GM18867 (cell line): ENCODE measurements around the gene RANGAP1.
A peak's percentile ranks its signal among the peaks of the same experiment; 100 is the strongest.

Experiments
- ATAC-seq: cut with Tn5 transposase; IDR thresholded peaks from one replicate; pipeline ENCODE4 v1.9.1; 2021; ENCODE audit warnings: mild to moderate bottlenecking, moderate library complexity; ENCODE audit not compliant: unreplicated experiment

RANGAP1 gene

GRCh38 chr22:41204066-41204465, 81.9 kb downstream of the RANGAP1 start:
- ATAC-seq: no peak

DNA sequence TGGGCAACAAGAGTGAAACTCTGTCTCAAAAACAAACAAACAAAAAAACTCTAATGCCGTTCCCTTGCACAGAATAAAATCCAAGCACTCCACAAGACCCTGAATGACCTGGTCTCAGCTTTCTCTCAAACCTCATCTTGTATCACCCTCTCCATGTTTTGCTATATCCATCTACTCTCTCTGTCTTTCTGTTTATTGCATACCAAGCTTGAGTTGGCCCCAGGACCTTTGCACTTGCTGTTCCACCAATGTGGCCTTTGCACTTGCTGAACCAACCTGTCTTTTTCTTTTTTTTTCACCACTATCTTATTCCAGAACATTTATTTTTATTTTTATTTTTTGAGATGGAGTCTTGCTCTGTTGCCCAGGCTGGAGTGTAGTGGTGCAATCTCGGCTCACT, 82.9 kb downstream of the RANGAP1 start:
- ATAC-seq: no peak

- no peak for ATAC-seq
Observed at GRCh38 chr22:41201141-41201540, 84.8 kb downstream of the RANGAP1 start.

DNA sequence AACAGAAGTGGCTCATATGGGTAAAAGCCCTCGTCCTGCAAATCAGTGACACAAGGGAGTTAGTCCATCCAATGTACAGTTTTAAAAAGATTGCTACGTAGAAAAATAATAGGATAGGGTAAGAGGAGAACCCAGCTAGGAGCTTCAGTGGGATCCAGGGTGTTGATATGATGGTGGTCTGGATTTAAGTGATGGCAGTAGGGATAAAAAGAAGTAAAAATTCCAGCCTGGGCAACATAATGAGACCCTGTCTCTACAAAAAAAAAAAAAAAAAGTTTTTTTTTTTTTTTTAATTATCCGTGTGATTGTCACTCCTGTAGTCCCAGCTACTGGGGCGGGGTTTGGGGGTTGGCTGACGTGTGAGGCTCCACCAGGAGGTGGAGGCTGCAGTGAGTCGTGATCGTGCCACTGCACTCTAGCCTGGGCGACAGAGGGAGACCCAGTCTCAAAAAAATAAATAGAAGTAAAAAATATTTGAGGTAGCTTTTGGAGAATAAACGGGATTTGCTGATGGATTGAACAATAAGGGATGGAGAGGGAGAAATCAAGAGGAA, 87.9 kb downstream of the RANGAP1 start:
- no peak for ATAC-seq

DNA sequence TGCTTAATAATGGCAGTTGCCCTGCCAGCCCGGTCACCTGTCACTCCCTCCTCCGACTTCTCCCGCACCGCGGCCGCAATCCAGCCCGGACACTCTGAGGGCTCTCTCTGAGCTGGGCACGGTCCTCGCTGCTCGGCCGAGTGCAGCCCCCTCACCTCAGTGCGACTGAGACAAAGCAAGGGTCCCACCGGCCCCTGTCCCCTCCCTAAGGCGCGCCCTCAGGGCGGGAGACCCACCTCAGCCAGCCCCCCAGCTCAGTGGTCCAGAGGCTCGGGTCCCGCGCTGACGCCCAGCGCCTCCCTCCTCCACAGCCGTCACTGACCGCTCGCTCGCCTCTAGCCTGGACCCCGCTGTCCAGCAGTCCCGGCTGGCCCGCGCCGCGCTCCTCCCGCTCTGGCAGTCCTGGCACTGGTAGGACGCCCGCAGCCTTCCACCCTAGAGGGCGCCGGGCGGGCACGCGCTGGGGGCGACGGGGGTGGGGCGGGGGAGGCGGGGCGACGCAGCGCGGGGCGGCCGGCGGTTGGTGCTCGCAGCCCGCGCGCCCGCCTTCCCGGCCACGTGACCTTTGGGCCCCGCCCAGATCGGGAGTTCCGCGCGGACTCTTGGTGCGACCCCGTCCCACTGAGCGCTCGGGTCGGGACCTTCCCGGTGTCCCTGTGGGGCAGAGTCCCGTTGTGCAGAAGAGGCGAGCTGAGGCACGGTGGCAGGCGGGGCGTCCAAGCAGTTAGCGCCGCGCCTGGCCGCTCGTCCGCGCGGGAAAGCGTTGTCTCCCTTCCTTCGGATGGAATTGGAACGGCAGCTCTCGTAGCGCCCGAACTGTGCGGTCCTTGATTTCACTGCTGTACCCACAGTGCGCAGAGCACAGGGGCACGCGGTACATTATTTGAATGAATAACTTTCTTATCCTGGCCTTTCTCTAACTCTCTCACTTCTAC, 88.7 kb downstream of the RANGAP1 start:
- ATAC-seq: peak; percentile 83
